ENCODE results near the gene BPTF. TPM values are rescaled to one million over a fixed set of nuclear protein-coding genes. Genes with fewer than 3 reads are reported as not detected.

BPTF gene, protein sequence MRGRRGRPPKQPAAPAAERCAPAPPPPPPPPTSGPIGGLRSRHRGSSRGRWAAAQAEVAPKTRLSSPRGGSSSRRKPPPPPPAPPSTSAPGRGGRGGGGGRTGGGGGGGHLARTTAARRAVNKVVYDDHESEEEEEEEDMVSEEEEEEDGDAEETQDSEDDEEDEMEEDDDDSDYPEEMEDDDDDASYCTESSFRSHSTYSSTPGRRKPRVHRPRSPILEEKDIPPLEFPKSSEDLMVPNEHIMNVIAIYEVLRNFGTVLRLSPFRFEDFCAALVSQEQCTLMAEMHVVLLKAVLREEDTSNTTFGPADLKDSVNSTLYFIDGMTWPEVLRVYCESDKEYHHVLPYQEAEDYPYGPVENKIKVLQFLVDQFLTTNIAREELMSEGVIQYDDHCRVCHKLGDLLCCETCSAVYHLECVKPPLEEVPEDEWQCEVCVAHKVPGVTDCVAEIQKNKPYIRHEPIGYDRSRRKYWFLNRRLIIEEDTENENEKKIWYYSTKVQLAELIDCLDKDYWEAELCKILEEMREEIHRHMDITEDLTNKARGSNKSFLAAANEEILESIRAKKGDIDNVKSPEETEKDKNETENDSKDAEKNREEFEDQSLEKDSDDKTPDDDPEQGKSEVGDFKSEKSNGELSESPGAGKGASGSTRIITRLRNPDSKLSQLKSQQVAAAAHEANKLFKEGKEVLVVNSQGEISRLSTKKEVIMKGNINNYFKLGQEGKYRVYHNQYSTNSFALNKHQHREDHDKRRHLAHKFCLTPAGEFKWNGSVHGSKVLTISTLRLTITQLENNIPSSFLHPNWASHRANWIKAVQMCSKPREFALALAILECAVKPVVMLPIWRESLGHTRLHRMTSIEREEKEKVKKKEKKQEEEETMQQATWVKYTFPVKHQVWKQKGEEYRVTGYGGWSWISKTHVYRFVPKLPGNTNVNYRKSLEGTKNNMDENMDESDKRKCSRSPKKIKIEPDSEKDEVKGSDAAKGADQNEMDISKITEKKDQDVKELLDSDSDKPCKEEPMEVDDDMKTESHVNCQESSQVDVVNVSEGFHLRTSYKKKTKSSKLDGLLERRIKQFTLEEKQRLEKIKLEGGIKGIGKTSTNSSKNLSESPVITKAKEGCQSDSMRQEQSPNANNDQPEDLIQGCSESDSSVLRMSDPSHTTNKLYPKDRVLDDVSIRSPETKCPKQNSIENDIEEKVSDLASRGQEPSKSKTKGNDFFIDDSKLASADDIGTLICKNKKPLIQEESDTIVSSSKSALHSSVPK (N-terminal part only)
- 23.8 and 38.6 TPM in 2 replicates for total RNA-seq

DNA sequence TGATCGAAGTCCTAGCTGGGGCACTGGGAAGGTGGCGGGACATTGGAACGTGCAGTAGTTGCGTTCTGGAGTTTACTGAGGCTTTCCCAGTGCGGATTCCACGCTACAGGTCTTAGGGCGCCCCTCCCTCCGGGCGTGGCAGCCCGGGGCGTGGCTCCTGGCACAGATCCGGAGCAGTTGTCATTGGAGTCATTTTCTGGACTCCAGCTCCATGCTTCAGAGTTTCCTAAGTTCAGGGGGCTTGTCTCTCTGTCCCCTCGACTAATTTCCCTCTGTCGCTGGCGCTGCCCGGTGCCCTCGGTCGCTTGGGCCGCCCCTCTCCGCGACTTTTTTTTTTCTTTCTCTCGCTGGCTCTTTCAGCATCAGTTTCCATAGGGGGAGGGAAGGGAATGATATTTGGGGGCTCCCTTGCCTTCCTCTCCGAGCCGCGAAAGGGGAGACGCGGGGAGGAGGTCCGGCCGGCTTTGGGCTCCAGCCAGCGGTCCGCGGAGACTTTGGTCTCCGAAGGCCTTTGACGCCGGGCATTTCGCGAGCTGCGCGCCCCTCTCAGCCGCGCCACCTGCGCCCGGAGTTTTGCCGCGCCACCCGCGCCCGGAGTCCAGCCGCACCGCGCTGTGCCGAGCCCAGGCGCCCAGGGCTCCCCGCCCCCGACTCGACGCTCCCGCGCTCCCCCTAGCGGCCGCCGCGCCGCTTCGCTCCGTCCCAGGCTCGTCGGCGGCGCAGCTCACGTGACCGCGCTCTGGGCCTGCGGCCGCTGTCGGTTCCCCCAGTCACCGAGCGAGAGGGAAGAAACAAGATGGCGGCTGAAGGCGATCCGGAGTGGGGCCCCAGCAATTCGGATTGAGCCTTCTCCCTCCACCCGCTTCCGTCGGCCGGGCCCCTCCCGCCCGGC, at the start of gene BPTF:
BPTF (plus strand) TSS at position 769 of the 892 bp plus-strand sequence. CDS start 222 bp downstream, outside the sequence.

DNA sequence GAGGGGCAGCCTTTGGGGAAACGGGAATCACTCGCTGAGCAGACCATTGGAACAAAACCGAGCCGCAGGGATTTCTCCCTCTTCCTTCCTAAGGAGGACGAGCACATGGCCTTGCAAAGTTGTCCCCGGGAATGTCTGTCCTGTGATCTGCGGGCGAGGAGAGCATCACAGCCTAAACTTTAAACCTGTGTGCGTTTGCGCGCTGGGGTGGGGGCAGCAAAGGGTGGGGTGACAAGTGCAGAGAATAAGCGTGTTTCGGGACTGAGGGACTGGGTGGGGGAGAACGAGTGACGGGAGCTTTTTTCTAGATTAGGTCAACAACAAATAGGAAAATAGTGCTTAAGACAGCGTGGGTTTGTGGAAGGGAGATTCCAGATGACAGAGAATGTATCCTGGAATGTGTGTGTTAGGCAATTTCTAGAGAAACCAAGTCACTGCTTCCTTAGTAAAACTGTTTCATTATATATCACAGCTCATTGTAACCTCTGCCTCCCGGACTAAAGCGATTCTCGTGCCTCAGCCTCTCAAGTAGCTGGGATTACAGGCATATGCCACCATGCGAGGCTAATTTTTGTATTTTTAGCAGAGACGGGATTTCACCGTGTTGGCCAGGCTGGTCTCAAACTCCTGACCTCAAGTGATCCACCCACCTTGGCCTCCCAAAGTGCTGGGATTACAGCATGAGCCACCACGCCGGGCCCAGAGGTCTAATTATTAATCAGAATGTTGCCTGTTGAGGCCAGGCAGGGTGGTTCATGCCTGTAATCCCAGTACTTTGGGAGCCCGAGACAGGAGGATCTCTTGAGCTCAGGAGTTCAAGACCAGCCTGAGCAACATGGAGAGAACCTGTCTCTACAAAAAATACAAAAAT, 171.2 kb downstream of the BPTF start, which contains the start of gene C17orf58:
C17orf58 (minus strand) TSS at position 169 of the 871 bp plus-strand sequence. CDS start 271 bp downstream, outside the sequence.

Other genes starting within 250 kb of the BPTF start
- gene NOL11, start 107.6 kb upstream of the BPTF start, total RNA-seq = 19.7 and 24.5 TPM in 2 replicates
- 15.0 and 17.8 TPM in 2 replicates for gene C17orf58, start 171.0 kb downstream of the BPTF start, total RNA-seq
- 102 and 105 TPM in 2 replicates for gene KPNA2, start 210.2 kb downstream of the BPTF start, total RNA-seq

Data from cardiac atrium fibroblast (primary cell).